Measurements from ENCODE around the gene NT5C3B.

NT5C3B gene

DNA sequence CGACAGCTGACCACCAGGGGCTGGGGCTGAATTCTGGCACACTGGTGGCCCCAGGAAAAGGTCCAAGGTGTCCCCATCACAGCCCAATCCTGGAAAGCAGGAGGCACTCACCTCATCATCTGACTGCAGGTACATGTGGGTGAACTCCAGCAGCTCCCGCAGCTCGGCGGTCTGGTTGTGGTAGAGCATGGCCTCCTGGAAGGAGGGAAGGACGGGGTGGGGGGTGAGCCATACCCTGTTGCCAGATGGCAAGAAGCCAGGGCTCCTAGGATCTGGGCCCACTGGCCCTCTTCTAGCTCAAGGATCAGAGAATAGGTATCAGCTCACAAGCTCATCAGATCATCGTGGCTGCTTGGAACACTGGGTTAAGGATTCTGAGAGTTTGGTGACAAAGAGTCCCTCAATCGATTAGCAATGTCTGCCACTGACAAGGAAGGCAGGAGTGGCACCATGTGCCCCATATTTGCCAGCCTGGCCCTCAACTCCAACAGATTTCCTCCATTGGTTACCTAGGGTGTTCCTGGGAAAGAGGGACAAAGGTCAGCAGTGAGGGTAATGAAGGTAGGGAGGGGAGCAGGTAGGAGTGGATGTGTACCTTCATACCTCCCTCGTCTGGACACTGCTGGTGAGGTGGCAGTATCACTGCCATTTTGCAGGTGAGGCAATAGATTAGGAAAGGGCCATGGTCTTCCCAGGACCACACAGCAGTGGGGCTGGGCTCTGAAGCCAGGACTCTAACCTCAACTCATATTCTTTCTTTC, 29.2 kb downstream of the NT5C3B start:
- DNase-seq = no peak

GRCh38 chr17:41803049-41804020, 32.7 kb downstream of the NT5C3B start:
- peak in 1 of 2 donors; percentile 24 for DNase-seq

DNA sequence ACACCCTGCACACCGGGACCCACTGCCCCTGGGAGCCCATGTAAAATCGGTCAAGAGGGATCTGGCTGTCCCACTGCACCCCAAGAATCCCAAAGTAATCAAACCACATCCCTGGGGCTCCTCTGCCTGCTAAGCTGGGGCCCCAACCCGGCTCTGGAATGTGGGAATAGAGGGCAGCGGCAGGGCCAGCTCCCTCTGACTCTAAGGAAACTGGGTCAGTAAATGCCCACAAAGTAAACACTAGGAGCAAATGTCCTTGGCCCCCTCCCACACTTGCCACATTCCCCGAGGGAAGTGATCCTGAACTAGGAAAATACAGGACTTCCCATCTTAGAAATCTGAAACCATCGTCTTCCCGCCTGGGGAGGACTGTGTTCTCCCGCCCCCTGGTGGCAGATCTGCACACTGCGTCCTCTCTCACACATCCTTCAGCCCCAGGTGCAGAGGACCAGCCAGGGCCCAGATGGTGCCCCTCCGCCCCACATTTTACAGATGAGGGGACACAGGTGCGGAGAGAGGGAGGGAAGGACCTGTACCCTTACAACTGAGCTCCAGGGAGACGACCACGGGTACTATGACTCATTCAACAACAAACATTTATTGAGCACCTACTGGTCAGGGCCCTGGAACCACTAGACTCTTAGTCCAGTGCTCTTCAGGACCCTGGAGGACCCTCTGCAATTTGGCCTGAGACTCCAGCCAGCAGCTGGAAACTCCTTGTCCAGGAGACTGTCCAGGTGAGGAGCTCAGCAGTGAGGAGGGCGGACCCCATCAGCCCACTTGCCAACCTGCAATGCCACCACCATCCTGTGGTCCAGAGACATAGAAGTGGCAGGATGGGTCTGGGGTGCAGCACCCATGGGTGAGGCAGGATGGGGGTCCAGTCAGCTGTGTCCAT, 34.4 kb downstream of the NT5C3B start:
- peak in 1 of 2 donors; percentile 86 for DNase-seq

DNA sequence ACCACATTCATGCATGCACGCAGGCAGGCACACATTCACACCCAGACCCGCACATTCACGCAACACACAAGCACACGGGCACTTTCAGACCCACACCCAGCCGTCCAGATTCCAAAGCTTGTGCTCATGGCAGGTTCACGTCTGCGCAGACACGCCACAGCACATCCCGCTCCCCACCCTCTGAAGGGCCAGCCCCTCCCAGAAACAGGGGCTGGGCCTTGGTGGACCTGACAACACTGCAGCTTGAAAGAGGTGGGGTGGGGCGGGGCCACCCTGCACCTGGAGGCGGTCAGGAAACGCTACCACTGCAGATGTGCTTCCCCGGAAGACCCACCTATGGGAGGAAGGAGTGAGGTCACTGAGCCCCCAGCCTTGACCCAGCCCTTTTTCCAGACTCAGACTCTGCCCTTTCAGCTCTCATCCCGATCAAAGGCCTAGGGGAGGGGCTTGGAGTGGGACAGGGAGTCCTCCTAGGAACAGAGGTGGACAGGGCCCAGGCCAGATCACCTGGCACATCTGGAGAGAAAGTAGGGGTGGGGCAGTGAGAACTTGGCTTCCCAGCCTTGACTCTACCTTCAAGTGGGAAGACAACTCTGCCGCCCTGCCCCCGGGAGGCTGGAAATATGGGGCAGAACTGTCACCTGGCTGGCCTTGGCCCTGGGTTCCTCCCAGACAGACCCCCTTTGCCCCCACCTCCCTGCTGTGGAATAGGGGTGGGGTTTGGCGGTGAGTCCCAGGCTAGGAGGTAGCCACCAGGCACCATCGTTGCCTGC, 35.2 kb downstream of the NT5C3B start:
- no peak for DNase-seq

- DNase-seq = no peak
These were observed 36.7 kb downstream of the NT5C3B start for GRCh38 chr17:41799366-41799765.

GRCh38 chr17:41797377-41797776, 38.7 kb downstream of the NT5C3B start:
- DNase-seq = no peak

DNA sequence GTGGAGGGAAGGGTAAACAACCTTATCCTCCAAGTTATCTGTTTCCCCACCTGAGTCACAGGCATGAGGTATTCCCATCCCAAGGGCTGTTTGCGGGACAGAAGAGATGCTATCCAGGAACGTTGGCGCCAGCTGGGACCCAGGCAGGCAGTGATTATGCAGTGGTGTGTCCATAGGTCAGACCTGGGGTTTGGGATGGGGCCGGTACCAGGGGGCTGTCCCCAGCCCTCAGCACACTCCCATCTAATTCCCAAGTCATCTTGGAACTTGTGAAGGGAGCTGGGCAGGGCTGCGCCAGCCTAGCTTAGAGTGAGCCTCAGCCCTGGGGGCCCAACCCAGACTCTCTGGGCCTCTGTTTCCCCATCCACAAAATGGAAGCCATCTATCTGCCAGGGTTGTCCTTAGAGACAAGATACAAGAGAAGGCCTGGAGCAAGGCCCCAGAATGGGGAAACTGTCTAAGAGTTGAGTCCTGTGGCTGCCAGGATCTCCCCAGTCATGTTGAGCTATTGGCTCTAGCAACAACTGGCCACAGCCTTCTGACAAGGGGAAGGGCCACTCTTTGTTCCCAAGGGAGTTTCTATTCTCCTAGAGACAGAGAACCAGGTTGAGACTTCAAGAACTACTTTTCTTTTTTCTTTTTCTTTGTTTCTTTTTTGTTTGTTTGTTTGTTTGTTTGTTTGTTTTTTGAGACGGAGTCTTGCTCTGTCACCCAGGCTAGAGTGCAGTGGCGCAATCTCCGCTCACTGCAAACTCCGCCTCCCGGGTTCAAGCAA, 39.7 kb downstream of the NT5C3B start:
- peak; percentile 41 to 48 for DNase-seq

DNA sequence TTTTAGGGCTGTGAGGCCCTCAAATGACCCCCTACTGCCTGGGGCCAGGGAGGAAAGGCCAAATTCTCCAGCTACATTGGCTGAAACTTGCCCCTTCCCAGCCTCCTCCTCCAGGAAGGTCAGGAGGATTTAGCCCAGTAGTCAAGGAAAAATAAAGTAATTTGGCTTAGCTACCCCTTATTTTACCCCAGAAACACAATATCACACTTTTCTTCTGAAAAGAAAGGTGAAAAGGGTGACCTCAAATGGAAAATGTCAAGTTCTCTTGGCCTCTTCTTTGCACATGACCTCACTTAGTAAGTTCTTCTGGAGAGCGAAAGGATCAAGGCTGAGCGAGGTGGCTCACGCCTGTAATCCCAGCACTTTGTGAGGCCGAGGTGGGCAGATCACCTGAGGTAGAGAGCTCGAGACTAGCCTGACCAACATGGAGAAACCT, 41.5 kb downstream of the NT5C3B start:
- no peak for DNase-seq

GRCh38 chr17:41793784-41794539, 42.1 kb downstream of the NT5C3B start:
- DNase-seq = no peak

GRCh38 chr17:41792845-41793783, 42.9 kb downstream of the NT5C3B start:
- no peak for DNase-seq

DNA sequence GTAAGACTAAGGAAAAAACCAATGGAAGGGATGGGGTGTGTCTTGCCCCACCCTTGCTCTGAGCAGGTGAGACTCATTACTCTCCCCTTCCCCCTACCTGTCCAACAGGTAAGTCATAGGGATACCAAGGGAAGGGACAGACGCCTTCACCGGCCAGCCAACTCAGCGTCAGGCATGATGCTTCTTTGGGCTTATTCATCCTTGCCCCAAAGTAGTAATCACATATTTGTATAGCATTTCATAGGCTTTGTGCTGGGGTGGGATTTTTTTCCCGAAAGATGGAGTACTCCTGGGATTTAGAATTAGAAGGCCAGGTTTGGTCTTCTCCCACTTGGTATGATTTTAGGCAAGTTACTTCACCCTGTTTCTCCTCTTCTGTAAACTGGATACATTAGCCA, 49.0 kb downstream of the NT5C3B start:
- DNase-seq = no peak

- peak; percentile 99 for DNase-seq
These were observed 49.6 kb downstream of the NT5C3B start, which contains the start of gene JUP for GRCh38 chr17:41786227-41787020. TSS of gene JUP (minus strand) at chr17:41786711. CDS start at chr17:41771854, 14,857 bp downstream.

DNA sequence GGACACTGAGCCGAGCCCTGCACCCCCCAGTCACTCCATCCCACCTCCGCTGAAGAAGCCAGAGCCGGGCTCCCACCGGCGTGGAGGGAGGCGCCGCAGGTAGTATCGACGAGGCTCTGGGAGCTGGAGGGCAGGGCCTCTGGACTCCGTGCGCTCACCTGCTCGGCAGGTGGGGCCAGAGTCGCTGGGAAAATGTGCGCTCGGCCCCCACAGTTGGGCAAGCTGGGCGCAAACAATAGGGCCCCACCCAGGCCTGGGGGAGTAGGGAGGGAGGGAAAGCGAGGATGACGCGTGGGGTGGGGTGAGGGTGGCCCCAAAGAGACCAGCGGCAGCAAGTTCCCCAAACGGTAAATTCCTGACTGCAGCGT, 50.2 kb downstream of the NT5C3B start:
- peak; percentile 45 to 64 for DNase-seq

DNA sequence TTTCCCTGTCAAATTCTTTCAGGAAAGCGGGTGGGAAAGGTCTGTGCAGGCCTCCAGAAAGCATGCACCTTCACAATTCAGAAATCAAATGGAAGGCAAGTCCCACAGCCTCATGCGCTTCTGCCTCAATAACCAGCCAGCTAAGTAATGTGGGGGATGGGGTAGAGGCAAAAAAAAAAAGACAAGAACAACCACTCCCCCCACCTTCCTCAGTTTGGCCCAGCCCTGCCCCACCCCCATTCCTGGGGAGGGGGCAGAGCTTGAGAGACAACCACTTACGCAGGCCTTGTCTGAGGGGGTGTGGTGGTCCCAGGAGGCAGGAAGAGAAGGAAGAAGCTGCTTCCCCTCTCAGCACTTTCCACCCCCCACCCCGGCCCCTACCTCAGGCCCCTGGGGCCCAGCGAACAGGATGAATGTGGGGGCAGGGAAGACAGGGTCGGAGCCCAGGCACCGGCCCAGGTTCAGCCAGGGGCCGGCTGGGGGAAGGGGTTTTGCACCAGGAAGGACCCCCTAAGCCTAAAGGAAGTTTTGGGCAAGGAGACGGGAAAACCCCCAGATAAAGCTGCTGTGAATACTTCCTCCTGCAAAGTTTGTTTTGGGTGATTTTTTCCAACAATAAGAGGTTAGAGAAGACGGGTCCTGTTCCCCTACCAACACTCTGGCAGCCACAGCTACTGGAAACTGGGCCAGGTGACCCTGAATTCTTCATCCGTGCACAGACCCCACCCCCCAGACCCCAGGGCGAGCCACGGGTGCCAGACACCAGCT, 50.8 kb downstream of the NT5C3B start:
- DNase-seq = peak in 1 of 2 donors; percentile 47

- peak; percentile 66 to 69 for DNase-seq
These were observed 51.8 kb downstream of the NT5C3B start for GRCh38 chr17:41784207-41784744.

- no peak for DNase-seq
These were observed 53.9 kb downstream of the NT5C3B start for GRCh38 chr17:41782142-41782541.

All from inflammatory macrophage treated with lipopolysaccharide for 1 hour (primary cell).